ENCODE measurements around the gene APPL2. TPM values are rescaled to one million over a fixed set of nuclear protein-coding genes. Genes with fewer than 3 reads are reported as not detected.
"Not testable (repeated sequence)": the region's sequence is repeated elsewhere in the genome, so short reads cannot be mapped to it uniquely, and the experiment has no call there.

Gene APPL2
- total and polyA plus RNA-seq, 10 donors = 11.0 to 75.6 (median 45.7) TPM

- Histone ChIP-seq H3K4me3 (no peak overlapping the region), H3K27ac (peak overlapping the region in 1 of 8 donors; percentile 12), H3K27me3 (replicated peaks in 1 of 7) (no peaks in the 10 kb centered on the region), H3K9me3 (peaks cover 0 to 6% (median 0%) of the 10 kb centered on the region in 8 donors), H3K36me3 (no peaks in the 10 kb centered on the region), H3K4me1 (no peaks in the 10 kb centered on the region)
- DNase-seq = no peak
- 57 to 86% (median 84%) methylated on average over 3 of the region's 3 CpGs for whole genome bisulfite sequencing, 5 donors
- intact Hi-C loops (cut with DNase I; ENCODE audit: low total_unique reads) = no loop called here
- TF ChIP-seq POLR2AphosphoS5 (IDR thresholded peaks at IDR 0.05) (no peak), POLR2A (IDR thresholded peaks at IDR 0.05) (no peak)
- TF ChIP-seq, protein P1, sequence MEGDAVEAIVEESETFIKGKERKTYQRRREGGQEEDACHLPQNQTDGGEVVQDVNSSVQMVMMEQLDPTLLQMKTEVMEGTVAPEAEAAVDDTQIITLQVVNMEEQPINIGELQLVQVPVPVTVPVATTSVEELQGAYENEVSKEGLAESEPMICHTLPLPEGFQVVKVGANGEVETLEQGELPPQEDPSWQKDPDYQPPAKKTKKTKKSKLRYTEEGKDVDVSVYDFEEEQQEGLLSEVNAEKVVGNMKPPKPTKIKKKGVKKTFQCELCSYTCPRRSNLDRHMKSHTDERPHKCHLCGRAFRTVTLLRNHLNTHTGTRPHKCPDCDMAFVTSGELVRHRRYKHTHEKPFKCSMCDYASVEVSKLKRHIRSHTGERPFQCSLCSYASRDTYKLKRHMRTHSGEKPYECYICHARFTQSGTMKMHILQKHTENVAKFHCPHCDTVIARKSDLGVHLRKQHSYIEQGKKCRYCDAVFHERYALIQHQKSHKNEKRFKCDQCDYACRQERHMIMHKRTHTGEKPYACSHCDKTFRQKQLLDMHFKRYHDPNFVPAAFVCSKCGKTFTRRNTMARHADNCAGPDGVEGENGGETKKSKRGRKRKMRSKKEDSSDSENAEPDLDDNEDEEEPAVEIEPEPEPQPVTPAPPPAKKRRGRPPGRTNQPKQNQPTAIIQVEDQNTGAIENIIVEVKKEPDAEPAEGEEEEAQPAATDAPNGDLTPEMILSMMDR (IDR thresholded peaks at IDR 0.05 in 8 of 11, conservative IDR thresholded peaks at IDR 0.05 in 3 of 11) = no peak
Observed at GRCh38 chr12:105253866-105254513, 18.0 kb upstream of the APPL2 start.

GRCh38 chr12:105252901-105253300 is 16.9 kb upstream of the APPL2 start:
- Histone ChIP-seq H3K27me3 (replicated peaks in 1 of 7) (no peaks in the 10 kb centered on the region), H3K36me3 (no peaks in the 10 kb centered on the region), H3K4me3 (no peak overlapping the region), H3K9me3 (peaks cover 0 to 6% (median 0%) of the 10 kb centered on the region in 8 donors), H3K27ac (no peak overlapping the region), H3K4me1 (no peaks in the 10 kb centered on the region)
- no peak for DNase-seq
- WGBS, 5 donors = 89 to 94% (median 91%) methylated on average over 5 of the region's 5 CpGs
- TF ChIP-seq, protein P1 (IDR thresholded peaks at IDR 0.05 in 8 of 11, conservative IDR thresholded peaks at IDR 0.05 in 3 of 11) = no peak
- TF ChIP-seq POLR2AphosphoS5 (IDR thresholded peaks at IDR 0.05) (no peak), POLR2A (IDR thresholded peaks at IDR 0.05) (no peak)
- intact Hi-C loops (cut with DNase I; ENCODE audit: low total_unique reads) = no loop called here

- H3K4me3 ChIP-seq; H3K9me3 ChIP-seq; H3K4me1 ChIP-seq; H3K27me3 ChIP-seq (replicated peaks in 1 of 7); H3K36me3 ChIP-seq; intact Hi-C loops (cut with DNase I; ENCODE audit: low total_unique reads); H3K27ac ChIP-seq; DNase-seq: not testable (repeated sequence)
- WGBS, 5 donors = 88 to 95% (median 90%) methylated on average over 17 to 20 of the region's 20 CpGs
Observed at GRCh38 chr12:105245776-105246427, 9.9 kb upstream of the APPL2 start.

DNA sequence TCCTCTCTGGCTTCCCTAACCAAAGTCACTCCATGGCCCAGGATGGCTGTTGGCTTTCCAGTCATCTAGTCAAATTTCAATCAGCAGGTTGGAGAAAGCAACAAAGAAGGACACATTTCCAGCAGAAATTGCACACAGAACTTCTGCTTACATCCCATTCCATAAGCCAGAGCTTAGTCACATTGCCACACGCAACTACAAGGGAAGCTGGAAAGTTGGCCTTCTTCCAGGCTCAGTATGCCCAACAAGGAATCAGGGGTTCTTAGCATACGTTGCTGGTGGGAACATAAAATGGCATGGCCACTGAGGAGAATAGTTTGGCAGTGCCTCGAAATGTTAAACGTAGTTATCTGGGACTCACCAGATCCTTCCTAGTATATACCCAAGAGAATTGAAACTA is 9.3 kb upstream of the APPL2 start:
- intact Hi-C loops (cut with DNase I; ENCODE audit: low total_unique reads) = no loop called here
- 86 to 95% (median 90%) methylated on average over 4 of the region's 4 CpGs for WGBS, 5 donors
- no peak overlapping the region for H3K27ac ChIP-seq
- DNase-seq = no peak
- no peak for TF ChIP-seq POLR2A (IDR thresholded peaks at IDR 0.05)
- TF ChIP-seq, protein P1 (IDR thresholded peaks at IDR 0.05 in 8 of 11, conservative IDR thresholded peaks at IDR 0.05 in 3 of 11) = no peak
- TF ChIP-seq POLR2AphosphoS5 (IDR thresholded peaks at IDR 0.05) = no peak
- H3K27me3 ChIP-seq (replicated peaks in 1 of 7) = peaks cover 0 to 8% (median 0%) of the 10 kb centered on the region in 7 donors
- H3K4me3 ChIP-seq = no peak overlapping the region
- peaks cover 0 to 6% (median 0%) of the 10 kb centered on the region in 6 donors for H3K4me1 ChIP-seq
- no peaks in the 10 kb centered on the region for H3K9me3 ChIP-seq
- no peaks in the 10 kb centered on the region for H3K36me3 ChIP-seq

All from spleen (tissue), 11 donors.